ENCODE results near the gene CDKAL1.

Gene CDKAL1

DNA sequence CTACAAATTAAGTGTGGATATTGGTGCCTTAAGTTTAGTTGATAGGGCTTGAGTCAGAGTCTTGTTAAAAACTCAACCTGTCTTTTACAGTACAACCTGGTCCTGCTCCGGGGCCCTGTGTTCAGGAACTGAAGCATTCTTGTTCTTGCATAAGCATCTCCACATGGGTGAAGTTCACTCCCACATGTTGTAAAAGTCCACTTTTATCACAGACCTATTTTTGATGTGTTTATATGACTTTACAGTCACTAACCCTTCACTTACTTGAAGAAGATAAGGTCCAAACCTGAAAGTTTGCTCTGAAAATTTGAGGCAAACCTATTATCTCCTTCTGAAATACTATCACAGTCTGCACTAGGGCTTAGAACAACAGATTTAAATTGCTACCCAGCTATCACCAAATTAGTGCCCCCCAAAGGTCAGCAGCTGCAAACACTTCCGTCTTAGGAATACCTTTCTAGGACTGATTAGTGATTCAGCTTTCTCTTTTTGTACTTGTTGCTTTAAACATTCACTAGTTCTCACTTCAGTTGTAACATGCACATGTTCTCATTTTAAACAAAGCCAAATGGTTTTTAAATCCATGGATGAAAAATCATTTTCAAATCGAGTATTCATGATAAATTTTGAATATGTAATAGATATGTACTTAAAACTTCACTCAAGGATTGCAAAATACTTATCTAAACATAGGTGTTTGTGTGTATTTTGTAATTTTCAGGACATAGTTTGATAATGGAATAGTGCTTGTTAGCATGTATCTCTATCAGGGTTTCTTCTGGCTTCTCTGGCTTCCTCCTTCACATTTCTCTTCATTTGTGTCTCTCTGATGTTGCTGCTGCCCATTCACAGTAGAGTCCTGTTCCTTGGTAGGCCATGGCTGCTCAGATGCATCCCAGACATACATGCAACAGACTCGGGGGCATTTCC, 589.5 kb downstream of the CDKAL1 start:
- DNase-seq, result no peak

DNA sequence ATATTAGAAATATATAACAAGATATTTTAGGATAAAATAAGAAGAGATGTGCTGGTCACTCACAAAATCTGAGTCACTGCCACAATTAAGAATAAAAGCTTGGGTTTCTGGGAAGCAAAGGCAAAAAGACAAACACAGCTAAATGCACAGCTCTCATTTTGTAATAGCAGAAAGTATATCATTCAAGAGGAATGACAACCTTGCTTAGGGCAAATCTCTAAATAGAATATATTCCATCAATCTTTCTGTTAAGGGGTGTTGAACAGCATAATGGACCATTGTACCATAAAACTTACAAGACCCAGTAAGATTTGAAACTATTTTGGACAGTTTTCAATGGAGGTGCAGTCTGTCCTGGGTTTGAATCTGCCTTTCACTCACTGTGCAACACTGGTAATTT, 594.3 kb downstream of the CDKAL1 start:
- no peak for DNase-seq

DNA sequence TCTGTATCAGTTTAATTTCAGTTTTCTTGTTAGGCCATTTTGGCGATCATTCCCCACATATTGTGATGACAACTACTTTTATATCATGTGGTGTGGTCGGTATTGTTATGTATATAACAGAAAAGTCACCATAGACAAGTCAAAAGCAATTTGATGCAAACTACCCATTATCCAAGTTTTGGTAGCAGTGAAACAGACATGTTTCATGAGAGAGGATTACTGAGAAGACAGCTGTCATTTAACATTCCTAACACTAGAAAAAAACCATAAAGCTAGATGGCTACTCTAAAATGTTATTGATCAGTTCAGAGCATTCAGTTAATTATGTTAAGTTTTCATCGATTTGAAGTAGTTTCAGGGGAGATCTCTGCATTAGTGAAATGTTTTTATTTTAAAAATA, 597.1 kb downstream of the CDKAL1 start:
- no peak for DNase-seq

DNA sequence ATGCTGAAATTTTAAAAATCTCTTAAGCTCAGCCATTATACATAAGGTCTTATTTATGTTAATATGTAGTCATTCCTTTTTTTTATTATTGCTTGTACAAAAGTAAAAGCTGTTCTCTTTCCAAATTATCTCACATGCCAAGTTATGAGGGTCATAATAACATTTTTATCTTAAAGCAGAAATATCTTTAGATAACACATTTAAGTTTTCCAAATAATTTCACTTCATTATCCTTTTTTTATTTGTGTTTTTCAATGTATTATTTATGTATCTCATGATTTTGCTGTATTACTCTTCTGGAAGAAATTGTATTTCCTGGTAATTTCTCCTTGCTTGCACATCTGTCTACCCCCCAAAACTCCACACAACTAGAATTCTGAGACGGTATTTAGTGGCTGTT, 598.2 kb downstream of the CDKAL1 start:
- no peak for DNase-seq

DNA sequence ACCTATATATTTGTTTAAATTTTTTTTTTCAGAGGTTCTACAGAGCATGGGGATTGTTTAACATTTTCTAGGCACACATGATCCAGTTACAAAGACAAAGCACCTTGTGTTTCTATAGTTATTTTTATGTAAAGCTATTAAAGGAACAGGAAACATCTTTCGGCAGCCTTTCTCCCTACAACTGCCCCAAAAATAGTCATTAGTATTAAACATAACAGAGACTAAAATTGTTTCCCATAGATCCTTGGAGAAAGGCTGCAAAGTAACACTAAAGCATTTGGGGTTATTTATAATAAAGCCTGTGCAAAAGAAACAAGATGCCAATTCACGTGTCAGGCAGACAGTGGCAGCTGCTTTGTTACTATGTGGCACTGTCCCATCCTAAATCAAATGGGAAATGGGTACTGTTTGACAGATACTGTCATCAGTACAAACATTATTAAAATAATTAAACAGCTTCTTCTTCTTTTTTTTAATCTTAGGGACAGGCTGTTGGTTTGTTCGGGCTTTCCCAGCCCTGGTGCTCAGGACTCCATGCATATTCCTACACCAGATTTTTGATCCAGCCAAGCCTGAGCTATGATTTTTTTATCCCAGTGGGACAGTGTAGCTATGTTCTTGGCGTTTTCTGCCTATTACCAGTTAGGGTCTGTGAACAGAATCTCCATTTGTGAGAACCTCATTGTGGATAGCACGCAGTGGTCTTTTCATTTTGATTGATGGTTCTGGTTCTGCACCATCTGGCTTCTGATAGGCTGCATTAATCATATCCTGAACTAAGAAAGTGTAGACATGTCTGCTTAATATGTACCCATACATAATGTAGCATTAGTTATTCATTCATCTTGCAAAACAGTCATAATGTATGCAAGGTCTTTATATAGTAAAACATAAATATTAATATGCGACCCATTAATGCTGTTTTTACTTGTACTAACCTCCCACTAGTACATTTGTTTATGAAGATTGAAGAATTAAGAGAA, 598.9 kb downstream of the CDKAL1 start:
- no peak for DNase-seq

DNA sequence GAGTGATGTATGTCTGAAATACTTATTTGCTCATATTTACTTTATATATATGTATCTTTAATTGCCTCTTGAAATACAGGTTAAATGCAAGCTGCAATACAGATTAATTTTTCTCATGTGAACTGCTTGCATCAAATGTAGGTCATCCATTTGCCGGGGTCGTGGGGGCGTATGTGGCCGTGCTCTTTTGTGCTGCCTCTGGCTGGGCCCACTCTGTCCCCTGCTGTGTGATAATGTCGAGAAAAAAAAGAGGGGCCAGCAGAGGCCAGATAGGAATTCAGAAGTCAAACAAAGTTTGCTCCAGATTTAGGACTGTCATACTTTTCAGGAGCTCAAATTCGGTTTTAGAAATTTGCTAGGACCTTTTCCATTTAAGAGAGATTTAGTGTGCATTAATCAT, 599.6 kb downstream of the CDKAL1 start:
- no peak for DNase-seq

DNA sequence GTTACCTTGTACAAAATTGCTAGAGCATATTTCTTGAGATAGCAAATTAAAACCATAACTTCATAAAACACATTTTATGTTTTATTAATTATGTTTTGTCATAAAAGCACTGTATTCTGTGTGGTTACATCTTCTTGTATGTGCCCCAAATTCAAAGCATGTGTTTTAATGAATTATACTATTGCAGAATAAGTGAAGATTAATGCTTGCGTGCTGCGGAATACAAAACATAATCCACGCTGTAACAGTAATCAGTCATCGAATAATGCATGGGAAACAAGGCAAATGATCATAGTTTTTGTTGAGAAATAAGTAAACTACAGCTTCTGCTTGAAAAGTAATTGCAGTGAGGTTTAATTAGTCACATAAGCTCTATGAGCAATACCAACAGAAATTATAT, 600.1 kb downstream of the CDKAL1 start:
- no peak for DNase-seq

DNA sequence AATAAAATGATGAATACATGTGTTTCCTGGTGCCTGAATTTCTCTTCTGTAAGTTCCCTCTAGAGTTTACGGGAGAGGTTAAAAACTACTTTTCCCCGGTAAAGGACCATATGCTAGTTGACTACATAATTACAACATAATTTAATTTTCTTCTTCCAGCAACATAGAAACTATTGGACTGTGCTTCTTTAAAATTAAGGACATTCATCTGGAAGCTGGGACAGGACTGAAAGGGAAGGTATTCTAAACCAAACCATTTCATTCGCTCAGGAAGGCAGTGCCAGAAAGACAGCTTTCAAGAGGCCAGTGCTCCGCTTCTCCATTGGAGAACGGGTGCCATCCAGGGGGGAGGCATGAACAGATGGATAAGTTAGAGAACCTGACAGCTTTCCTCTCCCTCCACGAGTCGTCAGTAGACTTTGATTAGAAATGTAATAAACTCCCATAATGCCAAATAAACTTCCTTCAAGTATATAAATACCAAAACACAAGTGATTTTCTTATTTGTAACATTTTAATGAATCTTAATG, 601.3 kb downstream of the CDKAL1 start:
- DNase-seq, result no peak

DNA sequence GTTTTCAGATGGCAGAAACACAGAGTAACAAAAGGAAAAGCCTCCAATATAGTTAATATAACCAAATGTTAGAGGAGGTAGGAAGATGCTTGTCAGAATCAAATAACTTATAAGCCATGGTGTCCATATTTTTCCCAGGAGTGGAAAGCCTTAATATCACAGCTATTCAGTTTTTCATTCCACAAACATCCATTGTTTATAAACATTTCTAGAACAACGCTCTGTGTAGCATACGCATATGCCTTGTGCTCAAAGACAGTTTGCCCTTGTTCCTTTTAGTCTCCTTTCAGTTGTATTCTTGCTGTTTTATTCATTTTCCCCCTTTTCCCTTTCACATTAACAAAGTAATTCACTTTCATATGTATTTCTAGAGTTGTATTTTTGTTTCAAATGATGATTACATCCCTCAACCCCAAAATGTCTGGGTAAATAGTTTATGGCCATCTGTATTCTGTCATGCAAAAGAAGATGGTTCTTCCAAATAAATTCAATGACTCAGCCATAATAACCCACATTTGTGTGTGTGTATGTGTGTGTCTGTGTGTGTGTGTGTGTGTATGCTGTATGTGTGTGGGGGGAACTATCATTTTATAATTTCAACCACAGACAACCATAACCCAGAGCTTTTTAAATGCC, 603.6 kb downstream of the CDKAL1 start:
- no peak for DNase-seq

DNA sequence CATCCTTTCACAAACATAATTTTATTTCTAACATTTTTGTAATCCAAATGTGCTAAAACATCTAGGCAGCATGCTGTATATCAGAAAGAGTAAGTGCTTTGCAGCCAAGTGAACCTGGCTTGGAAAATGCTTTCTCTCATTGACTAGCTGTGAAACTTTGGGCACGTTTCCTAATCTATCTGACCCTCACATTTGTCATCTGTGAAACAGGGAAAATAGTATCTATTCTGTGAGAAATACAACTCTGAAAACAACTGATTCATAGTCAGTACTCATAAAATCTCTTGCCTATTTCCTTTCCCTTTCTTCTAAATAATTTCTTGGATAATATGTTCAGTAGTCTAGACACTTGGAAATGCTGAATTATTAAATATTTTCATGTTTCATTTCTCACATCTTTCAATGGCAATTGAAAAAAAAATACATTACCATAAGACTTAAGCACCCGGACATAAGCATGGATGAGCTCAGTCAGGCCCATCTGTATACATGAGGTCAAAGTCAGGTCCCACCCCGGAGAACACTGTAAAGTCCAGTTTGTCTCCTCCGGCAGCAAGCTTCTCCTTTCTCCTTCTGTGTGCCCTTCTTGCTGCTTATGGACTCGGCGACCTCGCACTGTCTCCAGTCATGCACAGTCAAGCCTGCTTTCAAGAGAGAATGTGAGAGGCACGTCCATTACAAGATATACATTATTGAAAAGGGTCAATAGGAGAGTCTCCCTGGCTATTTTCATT, 604.2 kb downstream of the CDKAL1 start:
- no peak for DNase-seq

DNA sequence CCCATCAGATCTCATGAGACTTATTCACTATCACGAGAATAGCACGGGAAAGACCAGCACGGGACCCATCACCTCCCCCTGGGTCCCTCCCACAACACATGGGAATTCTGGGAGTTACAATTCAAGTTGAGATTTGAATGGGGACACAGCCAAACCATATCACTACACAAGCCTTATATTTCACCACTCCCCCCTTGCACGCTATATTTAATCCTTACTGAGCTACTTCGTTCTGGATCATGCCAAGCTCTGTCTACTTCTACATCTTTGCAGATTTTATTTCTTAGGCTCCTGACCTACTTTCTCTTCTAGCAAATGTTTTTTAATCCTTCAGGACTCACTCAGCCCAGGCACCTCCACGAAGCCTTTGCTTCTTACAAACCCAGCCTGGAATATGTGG, 606.7 kb downstream of the CDKAL1 start:
- DNase-seq, result no peak

DNA sequence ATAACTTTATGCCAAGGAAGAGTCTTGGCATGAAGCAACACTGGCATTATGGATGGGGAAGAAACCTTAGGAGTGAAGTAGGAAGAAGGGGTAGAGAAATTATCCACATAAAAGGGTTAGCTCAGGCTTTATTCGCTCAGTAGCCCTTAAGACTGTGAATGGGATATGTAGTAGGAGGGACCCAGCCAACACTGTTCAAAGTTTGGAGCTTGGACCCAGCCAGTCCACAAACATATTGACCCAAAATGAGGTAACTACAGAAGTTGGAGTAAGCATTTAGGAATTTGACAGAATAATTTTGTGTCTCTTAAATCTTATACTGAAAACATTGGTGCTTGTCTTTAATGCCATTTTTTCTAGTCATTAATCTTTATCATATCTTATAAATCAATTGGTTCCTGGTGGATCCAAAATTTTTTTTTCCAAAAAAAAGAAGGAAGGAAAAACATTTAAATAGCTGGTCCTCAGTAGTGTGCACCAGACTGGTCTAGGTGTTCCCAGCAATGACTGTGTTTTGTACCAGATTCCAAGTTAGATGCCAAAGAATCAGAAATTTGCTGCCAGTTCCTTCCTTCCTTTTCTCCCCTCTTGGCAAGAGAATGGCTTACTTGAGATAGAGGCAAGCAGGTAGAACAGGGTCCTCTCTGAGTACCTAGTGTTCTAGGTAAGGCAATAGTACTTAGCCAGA, 607.5 kb downstream of the CDKAL1 start:
- no peak for DNase-seq

DNA sequence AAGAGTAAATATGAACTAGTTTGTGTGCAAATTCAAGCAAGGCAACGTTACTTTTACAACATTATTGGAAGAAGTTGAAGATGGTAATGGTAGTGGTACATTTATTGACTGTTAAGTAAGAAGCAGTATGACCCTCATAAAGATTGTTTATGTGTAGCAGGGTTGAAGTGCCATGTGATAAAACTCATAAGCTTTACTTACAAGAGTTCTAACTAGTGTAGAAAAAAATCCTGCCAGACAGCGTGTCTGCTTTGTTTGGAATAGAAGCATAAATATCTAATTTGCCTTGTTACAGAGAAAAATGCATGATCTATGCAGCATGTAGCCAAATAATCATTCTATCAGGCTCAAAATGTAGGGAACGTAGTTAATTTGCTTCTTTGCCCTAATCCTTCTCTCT, 608.5 kb downstream of the CDKAL1 start:
- no peak for DNase-seq

DNA sequence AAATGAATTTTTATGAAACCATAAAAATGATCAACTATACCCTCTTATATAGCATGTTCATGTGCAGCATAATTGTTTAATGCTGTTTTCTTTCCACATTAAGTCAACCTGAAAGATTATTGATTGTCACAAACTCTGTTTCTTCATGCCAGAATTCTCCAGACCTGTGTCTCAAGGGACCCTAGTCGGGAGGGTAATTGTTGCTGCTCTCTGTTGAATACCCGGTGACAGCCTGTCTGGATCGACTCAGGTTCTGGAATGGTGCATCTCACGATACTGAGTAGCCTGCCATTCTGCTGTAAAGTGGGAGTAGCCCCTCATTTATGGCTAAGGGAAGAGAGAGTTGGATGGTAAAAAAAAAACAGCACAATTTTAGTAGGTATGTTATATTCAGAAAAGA, 609.4 kb downstream of the CDKAL1 start:
- no peak for DNase-seq

DNA sequence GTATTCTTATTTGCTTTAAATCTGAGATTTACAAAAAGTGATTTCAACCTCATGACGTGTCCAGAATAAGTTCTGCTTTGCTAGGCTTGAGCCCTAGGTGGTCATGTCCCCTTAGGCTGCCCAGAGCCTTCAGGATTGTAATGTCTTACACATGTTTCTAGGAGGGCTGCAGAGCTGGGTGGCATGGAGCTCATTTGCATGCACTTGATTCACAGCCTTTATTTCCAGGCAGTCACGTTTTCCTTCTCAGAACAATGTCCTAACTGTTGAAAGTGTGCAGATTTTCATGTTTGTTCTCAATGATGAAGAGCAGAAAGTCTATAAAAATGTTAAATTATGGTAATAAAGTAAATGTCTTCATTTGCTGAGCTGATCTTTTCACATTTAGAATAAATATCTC, 610.7 kb downstream of the CDKAL1 start:
- DNase-seq, result no peak

DNA sequence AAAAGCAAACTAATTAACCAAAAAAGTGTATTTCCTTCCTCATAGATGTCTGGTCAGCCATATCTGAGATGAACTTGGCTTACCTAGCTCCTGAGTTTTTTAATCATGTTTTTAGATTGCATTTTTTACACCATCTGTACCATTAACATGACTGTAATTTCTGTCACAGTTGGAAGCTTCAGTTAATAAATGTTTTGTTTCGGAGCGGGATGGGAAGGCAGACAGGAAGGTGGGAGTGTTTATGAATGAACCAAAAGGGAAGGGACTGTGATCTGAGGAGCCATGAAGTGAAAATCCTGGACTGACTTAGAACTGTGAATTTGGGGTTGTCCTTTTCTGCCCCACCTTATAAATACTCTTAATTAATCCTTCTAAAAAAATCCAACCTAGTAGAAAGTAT, 613.7 kb downstream of the CDKAL1 start:
- DNase-seq, result peak; percentile 75

DNA sequence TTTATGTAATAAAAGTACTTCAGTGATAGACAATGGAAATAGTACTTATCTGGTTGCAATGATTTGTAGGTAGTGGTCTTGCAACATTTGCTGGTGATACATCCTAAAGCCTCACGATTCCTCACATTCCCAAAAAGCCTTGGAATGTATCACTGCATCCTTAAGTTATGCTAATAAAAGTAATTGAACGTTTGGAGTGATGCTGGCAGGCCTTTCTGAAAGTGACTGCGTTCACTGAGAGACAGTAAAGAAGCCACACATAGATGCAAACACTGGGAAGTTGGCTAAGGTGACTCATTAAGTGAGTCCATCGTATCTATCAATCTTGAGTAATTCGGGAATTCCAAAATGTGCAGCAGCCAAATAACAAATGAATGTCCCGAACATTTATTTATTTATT, 615.2 kb downstream of the CDKAL1 start:
- DNase-seq, result no peak

DNA sequence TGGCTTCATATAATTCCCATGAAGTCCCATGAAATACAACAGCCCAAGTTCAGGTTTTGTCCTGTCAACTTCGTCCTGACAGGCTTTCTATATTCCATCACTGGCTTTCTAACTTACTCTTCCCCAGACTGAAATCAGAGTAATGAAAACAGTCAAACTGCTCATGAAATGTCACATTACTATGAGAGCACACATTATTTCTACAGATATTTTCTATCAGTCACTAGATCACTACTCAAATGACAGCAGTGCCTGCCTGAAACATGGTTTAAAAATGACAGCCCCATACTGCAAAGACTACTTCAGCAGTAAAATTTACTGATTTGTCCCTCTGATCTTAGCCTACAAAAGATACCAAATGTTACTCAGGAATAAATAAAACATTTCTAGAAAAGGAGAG, 616.4 kb downstream of the CDKAL1 start:
- no peak for DNase-seq

DNA sequence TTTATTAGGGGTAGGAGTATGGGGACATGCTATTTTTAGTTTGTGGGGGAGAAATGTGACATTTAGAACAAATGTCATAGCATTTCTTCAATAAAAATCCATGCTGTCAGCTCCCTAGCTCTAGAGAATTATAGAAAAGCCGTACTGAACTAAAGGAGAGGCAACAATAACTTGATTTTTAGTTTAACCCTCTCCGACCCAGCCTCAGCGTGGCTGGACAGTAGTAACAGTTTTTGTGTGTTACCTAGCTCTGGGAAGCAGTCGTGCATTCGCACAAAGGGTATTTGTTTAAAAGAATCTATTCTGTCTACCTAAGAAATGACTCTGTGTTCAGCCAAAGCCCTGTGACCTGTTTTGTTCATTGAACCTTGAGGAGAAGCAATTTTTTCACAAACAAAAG, 616.9 kb downstream of the CDKAL1 start:
- DNase-seq, result peak; percentile 16

DNA sequence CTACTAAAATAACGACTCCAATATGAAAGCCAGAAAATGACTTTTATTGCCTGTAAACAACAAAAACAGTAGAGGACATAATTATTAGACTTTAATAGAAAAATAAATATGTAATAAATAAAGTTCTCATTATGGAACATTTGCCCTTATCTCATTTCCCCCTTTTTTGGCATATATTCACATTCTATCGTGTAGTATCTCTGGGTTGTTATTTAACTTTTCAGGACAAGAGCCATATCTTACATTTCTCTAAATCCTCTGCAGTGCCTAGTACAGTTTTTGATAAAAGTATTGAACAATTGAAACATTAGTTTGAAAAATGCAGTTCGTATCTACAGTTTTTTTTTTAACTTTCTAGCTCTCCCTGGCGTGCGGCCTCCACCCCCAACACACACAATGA, 617.3 kb downstream of the CDKAL1 start:
- DNase-seq, result no peak

DNA sequence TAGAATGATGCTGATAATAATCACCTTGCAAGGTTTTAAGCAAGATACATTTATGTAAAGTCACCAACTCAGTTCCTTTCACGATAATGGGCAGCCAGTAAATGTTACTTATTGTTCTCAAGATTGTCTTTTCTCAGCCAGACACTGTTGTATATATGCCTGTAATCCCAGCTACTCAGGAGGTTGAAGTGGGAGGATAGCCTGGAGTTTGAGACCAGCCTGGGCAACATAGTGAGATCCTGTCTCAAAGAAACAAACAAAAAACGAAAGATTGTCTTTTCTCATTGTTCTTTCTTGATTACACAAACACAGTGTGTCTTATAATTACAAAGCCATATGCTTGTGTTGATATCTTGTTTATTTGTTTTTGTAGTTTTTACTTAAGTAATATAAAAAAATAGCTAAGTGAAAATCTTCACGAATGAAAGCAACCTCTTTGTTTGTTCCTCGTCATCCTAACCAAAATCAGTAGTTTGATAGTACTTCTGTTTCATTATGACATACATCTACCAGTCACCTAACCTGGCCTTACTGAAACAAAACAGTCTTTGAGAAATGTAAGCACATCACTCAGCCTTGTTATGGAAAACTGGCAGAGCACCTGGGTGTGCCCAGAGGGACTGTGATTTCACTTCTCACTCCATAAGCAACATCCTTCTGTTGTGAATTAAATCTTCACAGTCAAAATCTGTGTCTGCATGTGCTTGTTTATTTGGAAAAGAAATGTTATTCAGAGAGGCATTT, 623.1 kb downstream of the CDKAL1 start:
- DNase-seq, result no peak

Data from kidney glomerular epithelial cell (primary cell).